Activated gamma-delta T cell treated with Interleukin-2 at 50 U/mL for 16 hours (primary cell): ENCODE measurements around the gene PMEPA1.

Experiments used
- DNase-seq: peaks from one replicate; pipeline ENCODE4 v3.0.0-alpha.2; 2020

The PMEPA1 gene

GRCh38 chr20:57736738-57737347 lies 27.0 kb upstream of the PMEPA1 start:
- DNase-seq = no peak

GRCh38 chr20:57735831-57736737 lies 26.3 kb upstream of the PMEPA1 start:
- DNase-seq = no peak

GRCh38 chr20:57734754-57735153 lies 24.9 kb upstream of the PMEPA1 start:
- DNase-seq = no peak

GRCh38 chr20:57732226-57732625 lies 22.4 kb upstream of the PMEPA1 start:
- DNase-seq = no peak

- no peak for DNase-seq
These were observed 18.9 kb upstream of the PMEPA1 start for GRCh38 chr20:57728762-57729161.

GRCh38 chr20:57727863-57728262 lies 18.0 kb upstream of the PMEPA1 start:
- no peak for DNase-seq

GRCh38 chr20:57725636-57726035 lies 15.8 kb upstream of the PMEPA1 start:
- DNase-seq = no peak

- no peak for DNase-seq
These were observed 15.0 kb upstream of the PMEPA1 start for GRCh38 chr20:57724610-57725405.

- no peak for DNase-seq
These were observed 14.0 kb upstream of the PMEPA1 start for GRCh38 chr20:57723816-57724215.

- DNase-seq = no peak
These were observed 10.1 kb upstream of the PMEPA1 start for GRCh38 chr20:57719951-57720350.

GRCh38 chr20:57718490-57719009 lies 8.7 kb upstream of the PMEPA1 start:
- DNase-seq = peak; percentile 88

- no peak for DNase-seq
These were observed 8.0 kb upstream of the PMEPA1 start for GRCh38 chr20:57717797-57718196.

- DNase-seq = no peak
These were observed 7.1 kb upstream of the PMEPA1 start for GRCh38 chr20:57716901-57717300.

- DNase-seq = no peak
These were observed 6.4 kb upstream of the PMEPA1 start for GRCh38 chr20:57716202-57716601.

GRCh38 chr20:57715268-57715904 lies 5.6 kb upstream of the PMEPA1 start:
- no peak for DNase-seq

GRCh38 chr20:57714409-57715267 lies 4.8 kb upstream of the PMEPA1 start:
- DNase-seq = no peak

- no peak for DNase-seq
These were observed 4.1 kb upstream of the PMEPA1 start for GRCh38 chr20:57713951-57714350.

GRCh38 chr20:57713505-57713903 lies 3.7 kb upstream of the PMEPA1 start:
- no peak for DNase-seq

GRCh38 chr20:57712851-57713504 lies 3.2 kb upstream of the PMEPA1 start:
- DNase-seq = no peak

- no peak for DNase-seq
These were observed 2.5 kb upstream of the PMEPA1 start for GRCh38 chr20:57712341-57712740.

GRCh38 chr20:57711826-57712225 lies 2.0 kb upstream of the PMEPA1 start:
- DNase-seq = no peak
